ENCODE data around the gene KYNU.

- TF ChIP-seq POLR2AphosphoS5 (IDR thresholded peaks at IDR 0.05; ENCODE audit: low read depth, low read length) (no peak), REST (IDR thresholded peaks at IDR 0.05; ENCODE audit: insufficient read depth in 1 of 2, low read depth in 2 of 2, low read length in 2 of 2) (no peak), TAF1 (IDR thresholded peaks at IDR 0.05; ENCODE audit: borderline replicate concordance, insufficient read depth, low read length) (no peak), SIN3A (IDR thresholded peaks at IDR 0.05; ENCODE audit: borderline replicate concordance, insufficient read depth, low read length) (no peak), FOXP2 (optimal IDR thresholded peaks at IDR 0.05; ENCODE audit: borderline replicate concordance, extremely low read depth, extremely low read length, insufficient read depth) (no peak)
Observed at GRCh38 chr2:142952793-142953494, 75.5 kb downstream of the KYNU start.

Measured in PFSK-1 (cell line).